AG04450 (cell line): ENCODE data around the gene HYDIN. TPM values are rescaled to one million over a fixed set of nuclear protein-coding genes. Genes with fewer than 3 reads are reported as not detected.
A peak's percentile ranks its signal among the peaks of the same experiment; 100 is the strongest.

Experiments used
- CTCF ChIA-PET: fragments of 300-600, 350-600 bp; formaldehyde crosslinking; extraction: SDS; loops from one replicate; lab custom pipeline; 2022; ENCODE audit warnings: antibody characterized with exemption, inconsistent platforms; lab: Charles Lee
- POLR2A ChIA-PET: fragments of 350-600 bp; formaldehyde crosslinking; extraction: SDS; loops from one replicate; lab custom pipeline; 2021; ENCODE audit warnings: antibody characterized with exemption, inconsistent platforms; lab: Yijun Ruan, JAX
- DNase-seq: peaks from one replicate; pipeline ENCODE4 v3.0.0-alpha.2; 2011; ENCODE audit warnings: low read depth, low spot score
- H3K27ac ChIP-seq: one replicate; pipeline ENCODE4 v1.5.1; 2012; ENCODE audit warnings: low read depth, low read length, control low read depth
- H3K27me3 ChIP-seq: one replicate; pipeline ENCODE4 v1.6.0; 2012; ENCODE audit warnings: low read length; ENCODE audit not compliant: control insufficient read depth, insufficient read depth
- H3K4me3 ChIP-seq: 2 replicates; pipeline ENCODE4 v1.5.1; 2011; ENCODE audit warnings: mild to moderate bottlenecking, low read depth, low read length, control low read depth
- H3K9me3 ChIP-seq: 2 replicates; pipeline ENCODE4 v1.5.1; 2012; ENCODE audit warnings: low read length; ENCODE audit not compliant: control insufficient read depth, insufficient read depth
- CTCF ChIP-seq: IDR thresholded peaks from 2 replicates; pipeline ENCODE4 v1.5.1; 2011; ENCODE audit warnings: low read depth, low read length, control low read depth, inconsistent platforms
- polyA plus RNA-seq: library from polyadenylated mRNA; depleted of rRNA; stranded (reverse); fragments of >200 nt; gene quantifications from 2 replicates; pipeline ENCODE4 v1.2.3, GENCODE V29; 2011

Gene HYDIN
- polyA plus RNA-seq, 1 experiment, result 0.95 TPM

- Histone ChIP-seq H3K27ac (no peak overlapping the region), H3K4me3 (no peak overlapping the region), H3K27me3 (no peaks in the 10 kb centered on the region), H3K9me3 (peaks cover 8% of the 10 kb centered on the region)
- no peak for TF ChIP-seq CTCF
- DNase-seq, result no peak
- ChIA-PET POLR2A (no interaction called here), CTCF (no interaction called here)
These were observed 448.3 kb downstream of the HYDIN start for GRCh38 chr16:70782237-70782636.

- Histone ChIP-seq H3K9me3 (peaks cover 8% of the 10 kb centered on the region), H3K27ac (no peak overlapping the region), H3K27me3 (no peaks in the 10 kb centered on the region), H3K4me3 (no peak overlapping the region)
- ChIA-PET CTCF (no interaction called here), POLR2A (no interaction called here)
- no peak for TF ChIP-seq CTCF
- DNase-seq, result no peak
These were observed 448.7 kb downstream of the HYDIN start for GRCh38 chr16:70781800-70782199.

GRCh38 chr16:70780546-70780945 lies 450.0 kb downstream of the HYDIN start:
- no peaks in the 10 kb centered on the region for H3K27me3 ChIP-seq
- H3K4me3 ChIP-seq, result no peak overlapping the region
- H3K27ac ChIP-seq, result no peak overlapping the region
- ChIA-PET CTCF (interaction anchor here (0.6 to 2.3 kb wide), 3 partner anchors 9 to 42 kb away, joined by 3 to 10 read pairs (median 3); no protein-coding TSS in a partner anchor), POLR2A (no interaction called here)
- no peak for TF ChIP-seq CTCF
- DNase-seq, result no peak
- H3K9me3 ChIP-seq, result peaks cover 8% of the 10 kb centered on the region

- POLR2A ChIA-PET, result interaction anchor here (0.6 to 1.1 kb wide), 4 partner anchors 18 to 688 kb away, joined by 3 to 5 read pairs (median 4); partner anchors contain the start of gene CMTR2
- DNase-seq, result no peak
- H3K27me3 ChIP-seq, result no peaks in the 10 kb centered on the region
- CTCF ChIA-PET, result interaction anchor here (1.2 to 2.3 kb wide), 2 partner anchors 10 to 533 kb away, joined by 3 to 10 read pairs; no protein-coding TSS in a partner anchor
- peaks cover 8% of the 10 kb centered on the region for H3K9me3 ChIP-seq
- no peak overlapping the region for H3K4me3 ChIP-seq
- H3K27ac ChIP-seq, result peak overlapping the region; percentile 68
- no peak for TF ChIP-seq CTCF
These were observed 451.2 kb downstream of the HYDIN start for GRCh38 chr16:70779361-70779760.

- Histone ChIP-seq H3K27ac (peak overlapping the region; percentile 68), H3K4me3 (no peak overlapping the region), H3K27me3 (no peaks in the 10 kb centered on the region), H3K9me3 (peaks cover 8% of the 10 kb centered on the region)
- ChIA-PET CTCF (interaction anchor here (1.2 to 2.3 kb wide), 2 partner anchors 9 to 533 kb away, joined by 3 to 10 read pairs; no protein-coding TSS in a partner anchor), POLR2A (interaction anchor here (0.6 to 1.1 kb wide), 4 partner anchors 18 to 689 kb away, joined by 3 to 5 read pairs (median 4); partner anchors contain the start of gene VAC14)
- no peak for TF ChIP-seq CTCF
- DNase-seq, result peak; percentile 89
These were observed 451.6 kb downstream of the HYDIN start for GRCh38 chr16:70778901-70779309.
